GM12892 (cell line): ENCODE measurements around the gene KCNS3.

ENCODE experiments used
- POLR2A ChIP-seq: IDR thresholded peaks from 2 replicates; pipeline ENCODE4 v1.6.1; 2011; ENCODE audit warnings: low read depth, low read length, control low read depth
- POLR2AphosphoS5 ChIP-seq: IDR thresholded peaks from 2 replicates; pipeline ENCODE4 v1.6.1; 2011; ENCODE audit warnings: low read depth, low read length, control low read depth

- no peak for TF ChIP-seq POLR2AphosphoS5
- no peak for TF ChIP-seq POLR2A
Measured at GRCh38 chr2:17863539-17863938, 14.9 kb upstream of the KCNS3 start.
